Measurements from ENCODE around the gene MUC5B. TPM values are rescaled to one million over a fixed set of nuclear protein-coding genes. Genes with fewer than 3 reads are reported as not detected.

MUC5B gene
- total and polyA plus RNA-seq, 2 of the 13 experiments (the other 11 are each of a cell fraction or from before 2014, with no cell fraction given): 0.01 TPM; not detected in 1

DNA sequence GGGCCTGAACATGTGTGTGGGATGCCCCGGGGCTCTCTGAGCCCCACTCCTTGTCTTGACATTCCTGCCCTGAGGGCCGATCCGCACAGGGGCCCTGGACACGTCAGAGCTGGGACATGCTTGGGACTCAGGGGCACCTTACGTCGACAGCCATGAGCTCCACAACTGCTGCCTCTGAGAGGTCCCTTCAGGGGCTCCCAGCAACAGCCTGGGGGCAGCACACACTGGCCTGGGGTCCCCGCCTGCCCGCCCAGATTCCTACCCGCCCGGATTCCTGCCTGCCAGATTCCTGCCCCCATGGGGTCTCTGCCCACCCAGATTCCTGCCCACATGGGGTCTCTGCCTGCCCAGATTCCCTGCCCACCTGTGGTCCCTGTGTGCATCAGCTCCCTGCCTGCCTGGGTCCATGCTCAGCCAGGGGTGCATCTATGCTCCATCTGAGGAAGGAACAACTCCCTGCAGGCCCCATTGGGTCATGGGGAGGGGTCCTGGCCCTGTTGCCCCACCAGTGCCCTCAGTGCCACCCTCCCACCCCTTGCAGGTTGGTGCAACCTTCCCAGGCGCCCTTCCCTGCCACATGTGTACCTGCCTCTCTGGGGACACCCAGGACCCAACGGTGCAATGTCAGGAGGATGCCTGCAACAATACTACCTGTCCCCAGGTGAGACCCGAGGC is 35.7 kb downstream of the MUC5B start (continued):
- TF ChIP-seq WIZ (CRISPR knock-in tag; IDR thresholded peaks at IDR 0.05): no peak
- no peak for TF ChIP-seq REXO4 (CRISPR knock-in tag; IDR thresholded peaks at IDR 0.05; ENCODE audit: borderline replicate concordance)
- no peak for TF ChIP-seq MED13 (CRISPR knock-in tag; IDR thresholded peaks at IDR 0.05)
- TF ChIP-seq ZNF446 (CRISPR knock-in tag; IDR thresholded peaks at IDR 0.05): no peak
- no peak for TF ChIP-seq ZNF512 (CRISPR knock-in tag; IDR thresholded peaks at IDR 0.05)
- no peak for TF ChIP-seq POGK (CRISPR knock-in tag; conservative IDR thresholded peaks at IDR 0.05)
- TF ChIP-seq XBP1 (CRISPR knock-in tag; IDR thresholded peaks at IDR 0.05): no peak
- TF ChIP-seq, protein P1, sequence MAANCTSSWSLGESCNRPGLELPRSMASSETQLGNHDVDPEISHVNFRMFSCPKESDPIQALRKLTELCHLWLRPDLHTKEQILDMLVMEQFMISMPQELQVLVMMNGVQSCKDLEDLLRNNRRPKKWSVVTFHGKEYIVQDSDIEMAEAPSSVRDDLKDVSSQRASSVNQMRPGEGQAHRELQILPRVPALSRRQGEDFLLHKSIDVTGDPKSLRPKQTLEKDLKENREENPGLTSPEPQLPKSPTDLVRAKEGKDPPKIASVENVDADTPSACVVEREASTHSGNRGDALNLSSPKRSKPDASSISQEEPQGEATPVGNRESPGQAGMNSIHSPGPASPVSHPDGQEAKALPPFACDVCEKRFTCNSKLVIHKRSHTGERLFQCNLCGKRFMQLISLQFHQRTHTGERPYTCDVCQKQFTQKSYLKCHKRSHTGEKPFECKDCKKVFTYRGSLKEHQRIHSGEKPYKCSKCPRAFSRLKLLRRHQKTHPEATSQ (CRISPR knock-in tag; IDR thresholded peaks at IDR 0.05; ENCODE audit: borderline replicate concordance): no peak

Data from HepG2 (cell line).